ENCODE data around the gene NCR1.
A peak's percentile ranks its signal among the peaks of the same experiment; 100 is the strongest.
"Not testable (repeated sequence)": the region's sequence is repeated elsewhere in the genome, so short reads cannot be mapped to it uniquely, and the experiment has no call there.

NCR1 gene

DNA sequence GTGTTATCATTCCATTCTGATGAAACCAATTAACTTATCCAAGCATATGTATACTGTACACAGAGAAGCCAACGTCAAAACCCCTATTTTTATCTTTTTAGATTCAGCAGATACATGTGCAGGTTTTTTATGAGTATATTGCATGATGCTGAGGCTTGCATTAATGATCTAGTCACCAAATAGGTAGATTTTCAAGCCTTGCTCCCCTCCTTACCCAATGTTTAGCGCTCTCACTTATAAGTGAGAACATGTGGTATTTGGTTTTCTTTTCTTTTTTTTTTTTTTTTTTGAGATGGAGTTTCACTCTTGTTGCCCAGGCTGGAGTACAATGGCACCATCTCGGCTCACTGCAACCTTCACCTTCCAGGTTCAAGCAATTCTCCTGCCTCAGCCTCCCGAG, 1.7 kb upstream of the NCR1 start:
- not testable (repeated sequence) for H3K27ac ChIP-seq, H3K4me3 ChIP-seq

DNA sequence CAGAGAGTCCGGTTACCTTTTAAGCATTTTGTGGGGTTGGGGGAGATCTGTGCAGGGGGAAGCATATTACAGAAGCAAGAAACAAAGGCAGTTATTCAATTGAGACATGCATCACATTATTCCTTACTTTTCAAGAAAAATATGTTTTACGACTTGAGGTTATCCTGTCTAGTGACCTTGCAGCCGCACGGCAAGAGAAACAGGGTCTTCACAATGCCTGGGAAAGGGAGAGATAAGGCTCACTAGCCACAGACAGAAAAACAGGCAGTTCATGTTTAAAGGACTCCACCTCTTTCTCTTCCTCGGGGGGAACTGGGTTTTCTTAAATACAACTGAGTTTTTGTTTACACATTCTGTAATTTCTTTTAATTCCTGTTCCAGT, 536 bp upstream of the NCR1 start:
- no peak overlapping the region for H3K27ac ChIP-seq
- H3K4me3 ChIP-seq = no peak overlapping the region

DNA sequence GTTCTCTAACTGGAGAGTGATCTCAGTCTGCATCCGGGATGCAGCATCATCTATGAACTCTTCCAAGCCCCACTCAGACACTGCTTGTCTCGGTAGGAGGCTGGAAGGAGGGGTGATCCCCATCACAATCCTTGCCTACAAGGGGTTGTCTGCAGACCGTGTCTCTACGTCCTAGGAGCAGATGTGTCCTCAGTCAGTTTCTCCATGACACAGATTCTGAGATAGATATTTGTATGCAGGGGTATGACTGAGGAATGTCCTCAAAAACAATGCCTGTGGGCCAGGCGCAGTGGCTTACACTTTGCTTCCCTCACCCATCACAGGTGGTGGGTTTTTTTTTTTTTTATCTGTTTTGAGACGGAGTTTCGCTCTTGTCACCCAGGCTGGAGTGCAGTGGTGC, 871 bp downstream of the NCR1 start:
- no peak overlapping the region for H3K4me3 ChIP-seq
- no peak overlapping the region for H3K27ac ChIP-seq

- H3K4me3 ChIP-seq, H3K27ac ChIP-seq: not testable (repeated sequence)
Measured at GRCh38 chr19:54907899-54908298, 2.0 kb downstream of the NCR1 start.

DNA sequence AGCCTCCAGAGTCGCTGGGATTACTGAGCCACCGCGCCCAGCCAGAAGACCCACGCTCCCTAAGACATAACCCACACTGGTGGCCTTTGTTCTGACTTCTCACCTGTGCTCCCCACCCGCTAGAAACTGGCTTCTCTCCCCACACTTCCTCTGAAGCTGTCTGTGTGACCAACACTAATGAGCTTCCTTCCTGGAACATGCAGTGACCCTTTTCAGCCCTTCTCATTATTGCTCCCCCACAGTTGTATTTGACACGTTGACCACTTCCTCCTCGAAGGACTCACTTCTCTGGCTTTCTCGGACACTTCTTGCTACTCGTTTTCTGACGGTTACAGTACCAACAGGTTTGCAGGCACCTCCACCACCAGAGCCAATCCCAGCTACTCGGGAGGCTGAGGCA, 10.9 kb downstream of the NCR1 start:
- no peak overlapping the region for H3K27ac ChIP-seq
- H3K4me3 ChIP-seq = no peak overlapping the region

DNA sequence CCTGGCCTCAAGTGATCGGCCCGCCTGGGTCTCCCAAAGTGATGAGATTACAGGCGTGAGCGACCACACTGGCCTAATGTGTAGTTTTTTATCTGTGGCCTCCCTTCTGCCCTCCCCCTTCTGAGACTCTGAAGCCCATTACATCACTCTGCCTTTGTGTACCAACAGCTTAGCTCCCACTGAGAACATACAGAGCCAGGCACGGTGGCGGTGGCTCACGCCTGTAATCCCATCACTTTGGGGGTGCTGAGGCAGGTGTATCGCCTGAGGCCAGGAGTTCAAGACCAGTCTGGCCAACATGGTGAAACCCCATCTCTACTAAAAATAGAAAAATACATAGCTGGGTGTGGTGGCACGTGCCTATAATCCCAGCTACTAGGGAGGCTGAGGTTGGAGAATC, 12.6 kb downstream of the NCR1 start:
- Histone ChIP-seq H3K4me3 (no peak overlapping the region), H3K27ac (no peak overlapping the region)

GRCh38 chr19:54919646-54920563, 14.0 kb downstream of the NCR1 start:
- H3K4me3 ChIP-seq, H3K27ac ChIP-seq: not testable (repeated sequence)

- no peak overlapping the region for H3K4me3 ChIP-seq
- no peak overlapping the region for H3K27ac ChIP-seq
Measured at GRCh38 chr19:54921082-54921481, 15.1 kb downstream of the NCR1 start.

DNA sequence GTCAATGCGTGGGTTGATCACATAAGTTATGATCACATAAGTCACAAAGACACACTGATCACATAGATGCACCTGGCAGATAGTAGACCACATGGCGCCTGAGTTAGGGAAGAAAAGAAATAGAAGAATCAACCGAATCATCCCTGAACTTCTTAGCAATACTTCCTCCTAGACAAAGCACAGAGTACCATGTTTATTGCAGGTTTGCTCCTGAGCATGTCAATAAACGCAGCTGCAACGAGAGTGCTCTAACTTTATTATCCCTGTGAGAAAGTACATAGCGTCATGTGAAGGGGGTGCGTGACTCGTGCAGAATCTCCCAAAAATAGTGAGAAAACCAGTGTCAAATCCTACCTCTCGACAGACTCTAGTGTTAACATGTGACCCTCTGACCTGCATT, 17.3 kb downstream of the NCR1 start:
- Histone ChIP-seq H3K27ac (no peak overlapping the region), H3K4me3 (no peak overlapping the region)

GRCh38 chr19:54928299-54928698, 22.4 kb downstream of the NCR1 start:
- no peak overlapping the region for H3K27ac ChIP-seq

DNA sequence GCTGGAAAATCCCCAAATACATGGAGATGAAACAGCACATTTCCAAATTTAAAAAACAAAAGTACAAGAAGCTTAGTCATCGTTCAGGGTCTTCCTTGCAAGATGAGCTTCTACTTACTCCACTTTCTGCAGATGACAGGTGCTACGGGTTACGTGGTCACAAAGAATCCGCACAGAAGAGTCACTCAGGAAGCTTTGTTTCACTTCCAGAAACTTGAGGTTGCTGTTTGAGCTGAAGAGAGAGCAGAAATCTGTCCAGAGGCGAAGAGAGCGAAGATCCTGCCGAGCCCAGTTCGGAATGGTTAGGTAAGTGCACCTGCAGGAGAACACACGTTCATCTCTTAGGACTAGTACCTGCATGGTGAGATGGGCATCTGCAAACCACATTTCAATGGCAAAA, 32.0 kb downstream of the NCR1 start:
- no peak overlapping the region for H3K27ac ChIP-seq
- no peak overlapping the region for H3K4me3 ChIP-seq

More at GRCh38 chr19:54928299-54928698, 22.4 kb downstream of the NCR1 start:
- no peak overlapping the region for H3K4me3 ChIP-seq

- Histone ChIP-seq H3K27ac (no peak overlapping the region), H3K4me3 (no peak overlapping the region)
Measured at GRCh38 chr19:54938906-54939305, 33.0 kb downstream of the NCR1 start.

- H3K27ac ChIP-seq, H3K4me3 ChIP-seq: not testable (repeated sequence)
Measured at GRCh38 chr19:54939538-54939937, 33.6 kb downstream of the NCR1 start.

- not testable (repeated sequence) for H3K4me3 ChIP-seq, H3K27ac ChIP-seq
Measured at GRCh38 chr19:54943772-54944361, 37.9 kb downstream of the NCR1 start.

- H3K27ac ChIP-seq = no peak within 1 kb of the TSS
- H3K4me3 ChIP-seq = no peak within 1 kb of the TSS
Measured at GRCh38 chr19:54947381-54947780, 41.4 kb downstream of the NCR1 start, which contains the start of gene NLRP7. Gene NLRP7 (minus strand): TSS chr19:54947530.

GRCh38 chr19:54949412-54949811, 43.5 kb downstream of the NCR1 start:
- Histone ChIP-seq H3K27ac (no peak overlapping the region), H3K4me3 (no peak overlapping the region)

GRCh38 chr19:54950580-54950979, 44.6 kb downstream of the NCR1 start:
- not testable (repeated sequence) for H3K27ac ChIP-seq, H3K4me3 ChIP-seq

- Histone ChIP-seq H3K27ac (peak overlapping the region in 1 of 21 experiments; percentile 41), H3K4me3 (no peak overlapping the region)
Measured at GRCh38 chr19:54952591-54953344, 46.8 kb downstream of the NCR1 start.

DNA sequence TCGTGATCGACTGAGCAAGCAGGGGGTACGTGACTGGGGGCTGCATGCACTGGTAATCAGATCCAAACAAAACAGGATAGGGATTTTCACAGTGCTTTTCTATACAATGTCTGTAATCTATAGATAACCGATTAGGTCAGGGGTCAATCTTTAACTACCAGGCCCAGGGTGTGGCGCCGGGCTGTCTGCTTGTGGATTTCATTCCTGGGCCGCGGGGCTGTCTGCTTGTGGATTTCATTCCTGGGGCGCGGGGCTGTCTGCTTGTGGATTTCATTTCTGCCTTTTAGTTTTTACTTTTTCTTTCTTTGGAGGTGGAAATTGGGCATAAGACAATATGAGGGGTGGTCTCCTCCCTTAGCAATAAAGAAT, 47.4 kb downstream of the NCR1 start:
- peak overlapping the region in 1 of 21 experiments; percentile 41 for H3K27ac ChIP-seq
- H3K4me3 ChIP-seq = not testable (repeated sequence)

DNA sequence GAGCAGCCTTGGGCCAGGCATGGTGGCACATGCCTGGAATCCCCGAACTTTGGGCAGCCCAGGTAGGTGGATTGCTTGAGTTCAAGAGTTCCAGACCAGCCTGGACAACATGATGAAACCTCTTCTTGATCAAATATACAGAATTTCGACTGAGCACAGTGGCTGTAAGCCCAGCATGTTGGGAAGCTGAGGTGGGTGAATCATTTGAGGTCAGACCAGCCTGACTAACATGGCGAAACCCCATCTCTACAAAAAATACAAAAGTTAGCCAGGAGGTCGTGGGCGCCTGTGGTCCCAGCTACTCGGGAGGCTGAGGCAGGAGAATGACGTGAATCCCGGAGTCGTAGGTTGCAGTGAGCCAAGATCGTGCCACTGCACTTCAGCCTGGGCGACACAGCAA, 49.4 kb downstream of the NCR1 start:
- Histone ChIP-seq H3K27ac (no peak overlapping the region), H3K4me3 (no peak overlapping the region)

DNA sequence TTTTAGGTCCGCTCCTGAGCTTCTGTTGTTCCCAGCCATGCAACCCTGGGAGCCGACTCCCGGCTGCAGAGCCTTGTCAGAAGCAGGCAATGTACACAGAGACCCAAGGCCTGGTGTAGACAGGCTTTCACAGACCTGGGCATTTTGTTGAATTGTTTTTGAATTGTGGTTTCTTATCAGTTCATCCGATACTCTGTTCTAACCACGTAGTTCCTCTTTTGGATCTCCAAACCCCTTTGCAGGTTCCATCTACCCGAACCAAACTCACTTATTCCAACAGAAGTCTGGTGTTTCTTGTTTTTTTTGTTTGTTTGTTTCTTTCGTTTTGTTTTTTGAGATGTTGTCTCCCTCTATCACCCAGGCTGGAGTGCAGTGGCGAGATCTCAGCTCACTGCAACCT, 53.9 kb downstream of the NCR1 start:
- Histone ChIP-seq H3K27ac (no peak overlapping the region), H3K4me3 (no peak overlapping the region)
